Esophagus muscularis mucosa (tissue), 4 donors: ENCODE measurements around the gene PYDC1. TPM values are rescaled to one million over a fixed set of nuclear protein-coding genes. Genes with fewer than 3 reads are reported as not detected.

Experiments used
- DNase-seq: peaks from one replicate; pipeline ENCODE4 v3.0.0-alpha.2; 2017; ENCODE audit errors: extremely low spot score
- H3K27ac ChIP-seq, 4 donors: fragments of 200-600 bp; sonication (generic); replicated peaks in 1 of 4; 1 replicate in 3 of 4; 2 replicates in 1 of 4; pipeline ENCODE4 v1.5.1; 2016 to 2019; ENCODE audit warnings: mild to moderate bottlenecking in 1 of 4
- H3K27me3 ChIP-seq, 4 donors: fragments of 200-600 bp; sonication (generic); one replicate each; pipeline versions ENCODE4 v1.5.1 to v1.6.0; 2016 to 2019
- H3K36me3 ChIP-seq, 4 donors: fragments of 200-600 bp; sonication (generic); one replicate each; pipeline ENCODE4 v1.5.1; 2016 to 2019
- H3K4me1 ChIP-seq, 4 donors: fragments of 200-600 bp; sonication (generic); one replicate each; pipeline ENCODE4 v1.5.1; 2016 to 2019
- H3K4me3 ChIP-seq, 4 donors: fragments of 200-600 bp; sonication (generic); 1 replicate in 2 of 4; 2 replicates in 2 of 4; pipeline ENCODE4 v1.5.1; 2016 to 2019; ENCODE audit warnings: mild to moderate bottlenecking in 4 of 4, moderate library complexity in 1 of 4
- H3K9me3 ChIP-seq, 4 donors: fragments of 200-600 bp; sonication (generic); 1 replicate in 3 of 4; 2 replicates in 1 of 4; pipeline ENCODE4 v1.5.1; 2016 to 2019
- EP300 ChIP-seq: sonication (generic); formaldehyde crosslinking; IDR thresholded peaks from one replicate; pipeline ENCODE4 v1.6.1; 2017; ENCODE audit warnings: antibody characterized with exemption
- POLR2A ChIP-seq: fragments of 450-650 bp; IDR thresholded peaks from one replicate; pipeline ENCODE4 v1.6.1; 2017; ENCODE audit warnings: antibody characterized with exemption, moderate library complexity, mild to moderate bottlenecking, low read depth
- POLR2AphosphoS5 ChIP-seq, 2 donors: sonication (generic); formaldehyde crosslinking; IDR thresholded peaks; one replicate each; pipeline ENCODE4 v1.6.1; 2017; ENCODE audit warnings: antibody characterized with exemption in 2 of 2
- WGBS: methylation state at CpG from one replicate; pipeline ENCODE4 v1.1.5; 2018; 5-methylcytosine and 5-hydroxymethylcytosine counted together
- intact Hi-C: fragments of 100-400 bp; cut with DNase I; formaldehyde crosslinking; loops from one replicate; pipeline ENCODE4 v1.15.1; 2023
- total RNA-seq, 4 donors: library from RNA; depleted of rRNA; stranded (reverse); fragments of >200 nt; gene quantifications; one replicate each; pipeline versions ENCODE4 v1.1.0 to v1.2.1, GENCODE V29; 2016
- TF ChIP-seq, protein P1 (sequence below), 3 experiments: fragments of 200-600 bp in 2 of 3; fragments of 450-650 bp in 1 of 3; sonication (generic) in 2 of 3; IDR thresholded peaks; one replicate each; pipeline ENCODE4 v1.5.1; 2017 to 2019; ENCODE audit warnings: antibody characterized with exemption in 3 of 3, mild to moderate bottlenecking in 2 of 3, moderate library complexity in 1 of 3

Gene PYDC1
- total RNA-seq: not detected

DNA sequence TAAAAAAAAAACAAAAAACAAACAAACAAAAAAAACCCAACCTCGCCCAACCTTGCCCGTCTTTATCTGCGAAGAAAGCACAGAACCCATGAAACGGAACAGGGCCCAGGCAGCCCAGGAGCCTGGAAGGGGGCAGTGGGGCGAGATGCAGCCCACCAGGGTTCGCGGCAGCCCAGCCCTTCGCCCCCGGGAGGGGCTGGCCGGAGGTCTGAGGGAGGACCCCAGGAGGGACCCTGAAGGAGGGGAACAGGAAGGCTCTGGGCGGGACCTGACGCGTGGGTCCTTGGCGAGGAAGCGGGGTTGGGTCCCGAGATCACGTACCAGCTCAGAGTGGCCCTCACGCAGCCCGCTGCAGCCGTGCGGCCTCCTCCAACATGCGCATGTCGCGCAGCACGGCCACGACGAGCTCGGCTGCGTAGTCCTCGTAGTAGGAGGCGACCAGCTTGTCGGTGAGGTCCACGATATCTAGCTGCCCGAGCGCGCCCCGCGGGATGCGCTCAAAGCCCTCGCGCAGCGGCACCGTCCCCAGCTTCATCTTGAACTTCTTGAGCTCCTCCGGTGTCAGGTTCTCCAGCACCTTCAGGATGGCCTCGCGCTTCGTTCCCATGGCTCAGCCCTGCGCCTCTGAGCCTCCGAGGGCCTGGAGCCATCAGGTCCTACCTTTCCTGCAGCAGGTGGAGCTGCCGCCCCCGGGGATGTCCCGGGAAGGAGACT is at the start of gene PYDC1:
Gene PYDC1 (minus strand): TSS at position 714 of the 714 bp plus-strand sequence. CDS start 107 bp downstream, at position 607.
- intact Hi-C loops: no loop called here
- DNase-seq: no peak
- no peaks in the 10 kb centered on the region for H3K9me3 ChIP-seq
- peaks cover 0 to 93% (median 44%) of the 10 kb centered on the region in 4 donors for H3K27me3 ChIP-seq
- H3K4me3 ChIP-seq: peak within 1 kb of the TSS; percentile 45 to 62 (median 50)
- 3% methylated on average over 29 of the region's 52 CpGs for WGBS
- H3K4me1 ChIP-seq: peaks cover 25 to 29% (median 28%) of the 10 kb centered on the region in 4 donors
- TF ChIP-seq POLR2A (no peak), POLR2AphosphoS5 (IDR thresholded peaks at IDR 0.05) (no peak), EP300 (no peak)
- TF ChIP-seq, protein P1, sequence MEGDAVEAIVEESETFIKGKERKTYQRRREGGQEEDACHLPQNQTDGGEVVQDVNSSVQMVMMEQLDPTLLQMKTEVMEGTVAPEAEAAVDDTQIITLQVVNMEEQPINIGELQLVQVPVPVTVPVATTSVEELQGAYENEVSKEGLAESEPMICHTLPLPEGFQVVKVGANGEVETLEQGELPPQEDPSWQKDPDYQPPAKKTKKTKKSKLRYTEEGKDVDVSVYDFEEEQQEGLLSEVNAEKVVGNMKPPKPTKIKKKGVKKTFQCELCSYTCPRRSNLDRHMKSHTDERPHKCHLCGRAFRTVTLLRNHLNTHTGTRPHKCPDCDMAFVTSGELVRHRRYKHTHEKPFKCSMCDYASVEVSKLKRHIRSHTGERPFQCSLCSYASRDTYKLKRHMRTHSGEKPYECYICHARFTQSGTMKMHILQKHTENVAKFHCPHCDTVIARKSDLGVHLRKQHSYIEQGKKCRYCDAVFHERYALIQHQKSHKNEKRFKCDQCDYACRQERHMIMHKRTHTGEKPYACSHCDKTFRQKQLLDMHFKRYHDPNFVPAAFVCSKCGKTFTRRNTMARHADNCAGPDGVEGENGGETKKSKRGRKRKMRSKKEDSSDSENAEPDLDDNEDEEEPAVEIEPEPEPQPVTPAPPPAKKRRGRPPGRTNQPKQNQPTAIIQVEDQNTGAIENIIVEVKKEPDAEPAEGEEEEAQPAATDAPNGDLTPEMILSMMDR (IDR thresholded peaks at IDR 0.05): no peak
- H3K27ac ChIP-seq: no peak within 1 kb of the TSS
- H3K36me3 ChIP-seq: no peaks in the 10 kb centered on the region

DNA sequence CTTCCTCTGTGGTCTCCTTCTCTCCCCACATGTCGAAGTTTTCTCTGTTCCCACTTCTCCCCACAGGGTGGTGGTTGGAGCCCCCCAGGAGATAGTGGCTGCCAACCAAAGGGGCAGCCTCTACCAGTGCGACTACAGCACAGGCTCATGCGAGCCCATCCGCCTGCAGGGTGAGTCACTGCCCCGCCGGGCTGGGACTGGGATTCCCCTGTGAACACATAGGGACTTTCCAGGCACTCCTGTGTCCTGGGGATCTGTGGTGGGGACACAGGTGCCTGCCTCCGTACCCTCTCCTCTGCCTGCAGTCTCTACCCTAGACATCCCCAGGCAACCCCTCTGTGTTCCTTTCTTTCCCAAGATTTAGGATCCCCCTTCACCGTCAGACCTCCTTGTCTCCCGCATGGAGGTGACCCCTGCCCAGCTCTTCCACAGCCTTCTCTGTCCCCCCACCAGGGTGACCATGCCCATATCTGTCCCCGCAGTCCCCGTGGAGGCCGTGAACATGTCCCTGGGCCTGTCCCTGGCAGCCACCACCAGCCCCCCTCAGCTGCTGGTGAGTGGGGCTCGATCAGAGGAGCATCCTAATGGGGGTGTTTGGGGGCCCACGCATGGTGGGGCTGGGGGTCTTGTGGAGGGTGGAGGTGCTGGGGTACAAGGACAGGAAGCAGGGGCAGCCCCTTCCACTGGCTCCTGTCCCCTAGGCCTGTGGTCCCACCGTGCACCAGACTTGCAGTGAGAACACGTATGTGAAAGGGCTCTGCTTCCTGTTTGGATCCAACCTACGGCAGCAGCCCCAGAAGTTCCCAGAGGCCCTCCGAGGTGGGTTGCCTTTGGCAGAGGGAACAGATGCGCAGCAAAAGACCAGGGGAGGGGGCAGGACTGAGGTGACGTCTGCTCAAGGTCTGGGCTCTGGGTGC is 48.7 kb upstream of the PYDC1 start:
- H3K27ac ChIP-seq: no peak overlapping the region
- DNase-seq: no peak

DNA sequence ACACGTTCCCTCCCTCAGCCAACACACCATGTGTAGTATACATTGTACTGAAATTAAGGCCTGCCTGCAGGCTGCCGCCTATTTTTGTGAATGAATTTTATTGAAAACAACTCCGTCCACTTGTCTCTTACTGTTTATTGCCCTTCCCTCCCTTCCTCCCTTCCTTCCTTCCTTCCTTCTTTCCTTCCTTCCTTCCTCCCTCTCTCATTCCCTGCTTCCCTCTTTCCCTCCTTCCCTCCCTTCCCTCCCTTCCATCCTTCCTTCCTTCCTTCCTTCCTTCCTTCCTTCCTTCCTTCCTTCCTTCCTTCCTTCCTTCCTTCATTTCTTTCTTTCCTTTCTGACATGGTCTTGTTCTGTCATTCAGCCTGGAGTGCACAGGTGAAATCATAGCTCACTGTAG is 45.1 kb upstream of the PYDC1 start:
- H3K4me3 ChIP-seq: no peak overlapping the region
- intact Hi-C loops: no loop called here
- H3K27me3 ChIP-seq: peaks cover 0 to 17% (median 0%) of the 10 kb centered on the region in 4 donors
- H3K9me3 ChIP-seq: no peaks in the 10 kb centered on the region
- no peaks in the 10 kb centered on the region for H3K36me3 ChIP-seq
- peaks cover 0 to 10% (median 2%) of the 10 kb centered on the region in 4 donors for H3K4me1 ChIP-seq
- TF ChIP-seq POLR2AphosphoS5 (IDR thresholded peaks at IDR 0.05) (no peak), EP300 (no peak), POLR2A (no peak)
- TF ChIP-seq, protein P1 (IDR thresholded peaks at IDR 0.05): no peak
- 68% methylated on average over 3 of the region's 3 CpGs for WGBS
- DNase-seq: no peak
- no peak overlapping the region for H3K27ac ChIP-seq

More for the DNA sequence above, 48.7 kb upstream of the PYDC1 start:
- TF ChIP-seq EP300 (no peak), POLR2A (no peak), POLR2AphosphoS5 (IDR thresholded peaks at IDR 0.05) (no peak)
- TF ChIP-seq, protein P1 (IDR thresholded peaks at IDR 0.05): no peak
- 51% methylated on average over 19 of the region's 20 CpGs for WGBS
- Histone ChIP-seq H3K36me3 (no peaks in the 10 kb centered on the region), H3K27me3 (peaks cover 0 to 17% (median 0%) of the 10 kb centered on the region in 4 donors), H3K4me1 (peaks cover 0 to 10% (median 2%) of the 10 kb centered on the region in 4 donors), H3K4me3 (no peak overlapping the region), H3K9me3 (no peaks in the 10 kb centered on the region)
- intact Hi-C loops: no loop called here

DNA sequence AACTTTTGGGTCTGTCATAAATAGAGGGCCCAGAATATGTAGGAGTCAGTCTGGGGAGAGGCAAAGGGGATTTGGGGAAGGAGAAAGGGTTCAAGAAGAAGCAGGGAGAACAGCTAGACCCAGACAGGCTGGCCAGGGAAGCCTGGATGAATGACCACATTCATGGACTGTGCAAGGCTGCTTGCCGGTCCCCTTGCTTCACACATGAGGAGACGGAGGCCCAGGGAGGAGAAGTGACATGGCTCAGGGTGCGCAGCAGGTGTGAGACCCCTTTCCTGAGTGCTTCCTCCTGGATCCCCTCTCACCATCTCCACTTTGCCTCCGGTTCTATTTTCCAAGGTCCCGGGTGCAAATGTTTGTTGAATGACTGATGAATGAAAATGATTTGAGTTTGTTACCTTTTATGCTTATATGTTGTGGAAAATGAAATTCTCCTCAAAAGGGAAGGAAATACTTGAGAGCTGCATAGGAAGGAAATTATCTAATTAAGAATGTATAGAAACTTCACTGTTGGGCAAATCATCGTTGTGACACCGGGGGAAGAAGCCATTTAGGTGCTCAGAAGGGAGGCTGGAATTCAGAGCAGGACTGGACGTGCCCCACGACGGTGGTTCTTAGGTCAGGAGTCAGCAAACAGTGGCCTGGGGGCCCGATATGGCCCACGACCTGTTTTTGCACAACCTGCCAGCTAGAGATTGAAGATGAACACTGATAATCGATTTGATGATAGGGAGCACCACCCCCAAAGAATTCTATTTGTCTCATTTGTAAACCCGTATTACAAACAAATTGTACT is 43.4 kb upstream of the PYDC1 start:
- Histone ChIP-seq H3K27ac (no peak overlapping the region), H3K4me3 (peak overlapping the region; percentile 27 to 38 (median 32)), H3K36me3 (no peaks in the 10 kb centered on the region), H3K9me3 (no peaks in the 10 kb centered on the region), H3K4me1 (peaks cover 0 to 5% (median 2%) of the 10 kb centered on the region in 4 donors), H3K27me3 (peaks cover 0 to 15% (median 0%) of the 10 kb centered on the region in 4 donors)
- intact Hi-C loops: no loop called here
- TF ChIP-seq, protein P1 (IDR thresholded peaks at IDR 0.05): no peak
- no peak for TF ChIP-seq EP300
- TF ChIP-seq POLR2A: no peak
- no peak for TF ChIP-seq POLR2AphosphoS5 (IDR thresholded peaks at IDR 0.05)
- WGBS: 55% methylated on average over 14 of the region's 14 CpGs
- DNase-seq: no peak
